WERI-Rb-1 (cell line): Measurements from ENCODE around the gene LIMS1.
"Not testable (repeated sequence)": the region's sequence is repeated elsewhere in the genome, so short reads cannot be mapped to it uniquely, and the experiment has no call there.

ENCODE experiments used
- DNase-seq: peaks from one replicate; pipeline ENCODE4 v3.0.0-alpha.2; 2020
- H3K27ac ChIP-seq: fragments of 250-450 bp; sonication (Bioruptor Pico); 2 replicates; pipeline ENCODE4 v1.5.1; 2020; ENCODE audit warnings: mild to moderate bottlenecking, moderate library complexity
- H3K27me3 ChIP-seq: fragments of 250-450 bp; sonication (Bioruptor Pico); 2 replicates; pipeline ENCODE4 v1.5.1; 2021; ENCODE audit warnings: mild to moderate bottlenecking, low read depth, moderate library complexity; ENCODE audit not compliant: insufficient read depth, severe bottlenecking
- H3K36me3 ChIP-seq: fragments of 250-450 bp; sonication (Bioruptor Pico); 2 replicates; pipeline ENCODE4 v1.5.1; 2020; ENCODE audit warnings: mild to moderate bottlenecking, moderate library complexity
- H3K4me3 ChIP-seq: 2 replicates; pipeline ENCODE4 v1.5.1; 2011; ENCODE audit warnings: low read depth, mild to moderate bottlenecking, control low read depth, low read length
- H3K9me3 ChIP-seq: fragments of 250-450 bp; sonication (Bioruptor Pico); 2 replicates; pipeline ENCODE4 v1.5.1; 2021; ENCODE audit warnings: mild to moderate bottlenecking, moderate library complexity; ENCODE audit not compliant: severe bottlenecking
- CTCF ChIP-seq: IDR thresholded peaks from 2 replicates; pipeline ENCODE4 v1.5.1; 2011; ENCODE audit warnings: low read depth, mild to moderate bottlenecking, control low read depth, inconsistent platforms, low read length

Gene LIMS1

GRCh38 chr2:108635630-108636354 is 101.5 kb downstream of the LIMS1 start:
- no peaks in the 10 kb centered on the region for H3K9me3 ChIP-seq
- H3K36me3 ChIP-seq, result no peaks in the 10 kb centered on the region
- no peak overlapping the region for H3K27ac ChIP-seq
- H3K4me3 ChIP-seq, result no peak overlapping the region
- no peak for TF ChIP-seq CTCF
- no peaks in the 10 kb centered on the region for H3K27me3 ChIP-seq
- DNase-seq, result no peak

DNA sequence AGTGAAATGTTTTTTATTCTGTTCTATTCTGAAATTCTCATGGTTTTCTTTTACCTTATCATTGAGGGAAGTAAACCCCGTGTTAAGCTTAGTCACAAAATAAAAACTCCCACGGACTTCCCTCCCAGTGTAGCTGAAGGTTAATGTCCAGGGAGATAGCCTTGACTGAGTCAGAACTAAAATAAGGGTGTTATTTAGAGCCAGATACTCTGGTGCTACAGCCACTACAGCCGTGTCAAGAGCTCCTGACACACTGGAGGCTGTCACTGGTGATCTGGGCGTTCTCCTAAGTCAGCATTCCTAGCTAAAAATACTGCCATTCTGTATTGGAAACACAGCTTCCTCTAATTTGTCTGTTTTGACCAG is 103.0 kb downstream of the LIMS1 start:
- TF ChIP-seq CTCF, result no peak
- Histone ChIP-seq H3K9me3 (no peaks in the 10 kb centered on the region), H3K36me3 (no peaks in the 10 kb centered on the region), H3K27ac (no peak overlapping the region), H3K27me3 (no peaks in the 10 kb centered on the region), H3K4me3 (no peak overlapping the region)
- DNase-seq, result no peak

- Histone ChIP-seq H3K4me3 (no peak overlapping the region), H3K27ac (no peak overlapping the region), H3K9me3 (peaks cover 4% of the 10 kb centered on the region), H3K36me3 (no peaks in the 10 kb centered on the region), H3K27me3 (no peaks in the 10 kb centered on the region)
- no peak for DNase-seq
- no peak for TF ChIP-seq CTCF
Measured at GRCh38 chr2:108640731-108641130, 106.5 kb downstream of the LIMS1 start.

DNA sequence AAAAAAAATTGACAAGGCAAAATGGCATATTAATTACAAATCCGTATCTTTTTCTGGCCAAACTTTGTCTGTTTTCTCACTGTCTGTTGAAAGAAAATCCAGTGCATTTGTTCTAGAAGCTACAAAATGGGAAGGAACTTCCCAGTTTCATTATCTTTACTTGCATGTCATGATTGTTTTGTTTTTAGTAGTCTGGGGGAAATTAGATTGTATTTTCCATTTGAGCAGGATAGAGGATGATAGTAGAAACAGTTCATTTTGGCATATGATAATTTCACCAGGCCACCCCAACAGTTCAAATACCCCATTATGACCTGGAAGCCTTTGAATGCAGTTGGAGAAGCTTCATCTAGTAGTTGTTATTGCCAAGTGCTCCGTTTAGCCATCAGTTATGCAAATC is 107.5 kb downstream of the LIMS1 start:
- no peaks in the 10 kb centered on the region for H3K27me3 ChIP-seq
- H3K36me3 ChIP-seq, result no peaks in the 10 kb centered on the region
- TF ChIP-seq CTCF, result no peak
- no peak overlapping the region for H3K27ac ChIP-seq
- H3K4me3 ChIP-seq, result no peak overlapping the region
- DNase-seq, result no peak
- H3K9me3 ChIP-seq, result peaks cover 7% of the 10 kb centered on the region

GRCh38 chr2:108643261-108643849 is 109.1 kb downstream of the LIMS1 start:
- Histone ChIP-seq H3K27me3 (no peaks in the 10 kb centered on the region), H3K4me3 (no peak overlapping the region), H3K27ac (no peak overlapping the region), H3K36me3 (no peaks in the 10 kb centered on the region), H3K9me3 (peaks cover 10% of the 10 kb centered on the region)
- DNase-seq, result no peak
- no peak for TF ChIP-seq CTCF

- not testable (repeated sequence) for H3K36me3 ChIP-seq, H3K4me3 ChIP-seq, DNase-seq, H3K27me3 ChIP-seq, H3K27ac ChIP-seq
- H3K9me3 ChIP-seq, result peaks cover 10% of the 10 kb centered on the region
Measured at GRCh38 chr2:108643862-108644261, 109.6 kb downstream of the LIMS1 start.

- not testable (repeated sequence) for DNase-seq, H3K27me3 ChIP-seq
- H3K9me3 ChIP-seq, result peaks cover 10% of the 10 kb centered on the region
Measured at GRCh38 chr2:108644446-108644845, 110.2 kb downstream of the LIMS1 start.

GRCh38 chr2:108648796-108649195 is 114.5 kb downstream of the LIMS1 start:
- not testable (repeated sequence) for DNase-seq, H3K4me3 ChIP-seq, H3K27me3 ChIP-seq, H3K36me3 ChIP-seq, H3K27ac ChIP-seq
- H3K9me3 ChIP-seq, result peaks cover 10% of the 10 kb centered on the region

More at GRCh38 chr2:108644446-108644845, 110.2 kb downstream of the LIMS1 start:
- H3K36me3 ChIP-seq, H3K27ac ChIP-seq, H3K4me3 ChIP-seq: not testable (repeated sequence)

DNA sequence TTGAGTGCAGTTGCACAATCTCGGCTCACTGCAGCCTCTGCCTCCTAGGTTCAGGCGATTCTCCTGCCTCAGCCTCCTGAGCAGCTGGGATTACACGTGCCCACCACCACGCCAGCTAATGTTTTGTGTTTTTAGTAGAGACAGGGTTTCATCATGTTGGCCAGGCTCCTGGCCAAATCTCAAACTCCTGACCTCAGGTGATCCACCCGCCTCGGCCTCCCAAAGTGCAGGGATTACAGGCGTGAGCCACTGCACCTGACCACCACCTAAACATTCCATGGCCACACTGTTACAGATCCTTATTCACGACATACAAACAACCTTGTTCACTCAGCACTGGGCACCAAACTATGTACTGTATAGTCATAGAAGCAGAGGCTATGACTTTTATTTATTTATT is 116.2 kb downstream of the LIMS1 start:
- H3K27me3 ChIP-seq, H3K36me3 ChIP-seq, DNase-seq, H3K4me3 ChIP-seq, H3K9me3 ChIP-seq, H3K27ac ChIP-seq: not testable (repeated sequence)
